GM18511 (cell line): ENCODE measurements around the gene MTHFD1L.

Experiments
- ATAC-seq: cut with Tn5 transposase; IDR thresholded peaks from one replicate; pipeline ENCODE4 v1.9.1; 2021; ENCODE audit warnings: mild to moderate bottlenecking, moderate library complexity; ENCODE audit not compliant: unreplicated experiment

The MTHFD1L gene

GRCh38 chr6:150931405-150931804 lies 65.9 kb downstream of the MTHFD1L start:
- no peak for ATAC-seq

GRCh38 chr6:150932996-150933395 lies 67.5 kb downstream of the MTHFD1L start:
- ATAC-seq: no peak

- ATAC-seq: no peak
Observed at GRCh38 chr6:150934380-150934779, 68.9 kb downstream of the MTHFD1L start.

GRCh38 chr6:150936021-150936555 lies 70.6 kb downstream of the MTHFD1L start:
- no peak for ATAC-seq

- no peak for ATAC-seq
Observed at GRCh38 chr6:150937132-150937906, 71.8 kb downstream of the MTHFD1L start.

- no peak for ATAC-seq
Observed at GRCh38 chr6:150939399-150939798, 73.9 kb downstream of the MTHFD1L start.

- no peak for ATAC-seq
Observed at GRCh38 chr6:150940941-150941340, 75.4 kb downstream of the MTHFD1L start.

- no peak for ATAC-seq
Observed at GRCh38 chr6:150949526-150949925, 84.0 kb downstream of the MTHFD1L start.

GRCh38 chr6:150953851-150954250 lies 88.3 kb downstream of the MTHFD1L start:
- ATAC-seq: no peak

GRCh38 chr6:150959166-150959565 lies 93.7 kb downstream of the MTHFD1L start:
- ATAC-seq: no peak

- ATAC-seq: no peak
Observed at GRCh38 chr6:150962436-150962835, 96.9 kb downstream of the MTHFD1L start.

GRCh38 chr6:150964765-150965164 lies 99.3 kb downstream of the MTHFD1L start:
- ATAC-seq: no peak

GRCh38 chr6:150966786-150967185 lies 101.3 kb downstream of the MTHFD1L start:
- ATAC-seq: no peak

- no peak for ATAC-seq
Observed at GRCh38 chr6:150967381-150967780, 101.9 kb downstream of the MTHFD1L start.

GRCh38 chr6:150967910-150968309 lies 102.4 kb downstream of the MTHFD1L start:
- ATAC-seq: no peak

- ATAC-seq: no peak
Observed at GRCh38 chr6:150969901-150970300, 104.4 kb downstream of the MTHFD1L start.

GRCh38 chr6:150971219-150971618 lies 105.7 kb downstream of the MTHFD1L start:
- ATAC-seq: no peak

- ATAC-seq: no peak
Observed at GRCh38 chr6:150975136-150975535, 109.6 kb downstream of the MTHFD1L start.

- no peak for ATAC-seq
Observed at GRCh38 chr6:150977281-150977680, 111.8 kb downstream of the MTHFD1L start.

- no peak for ATAC-seq
Observed at GRCh38 chr6:150978624-150979023, 113.1 kb downstream of the MTHFD1L start.

GRCh38 chr6:150979826-150980350 lies 114.4 kb downstream of the MTHFD1L start:
- ATAC-seq: no peak

GRCh38 chr6:150981095-150981494 lies 115.6 kb downstream of the MTHFD1L start:
- peak; percentile 87 for ATAC-seq
